Measurements from ENCODE around the gene C20orf144. TPM values are rescaled to one million over a fixed set of nuclear protein-coding genes. Genes with fewer than 3 reads are reported as not detected.

Gene C20orf144
- total RNA-seq, 1 donor from 2014 or later, result 0.16 TPM

- H3K27ac Mint-ChIP-seq, result peak overlapping the region; percentile 25
- peaks cover 16% of the 10 kb centered on the region for H3K4me1 Mint-ChIP-seq
- intact Hi-C loops (cut with micrococcal nuclease), result loop anchor here (1.0 kb wide), 1 partner anchor 197 kb away; no protein-coding TSS in a partner anchor
- no peaks in the 10 kb centered on the region for H3K27me3 Mint-ChIP-seq
- no peaks in the 10 kb centered on the region for H3K36me3 Mint-ChIP-seq (ENCODE audit: low read depth)
- H3K9me3 Mint-ChIP-seq, result no peaks in the 10 kb centered on the region
- no peak overlapping the region for H3K4me3 Mint-ChIP-seq
- no peak for DNase-seq
Measured at GRCh38 chr20:33653900-33654596, 8.1 kb upstream of the C20orf144 start.

DNA sequence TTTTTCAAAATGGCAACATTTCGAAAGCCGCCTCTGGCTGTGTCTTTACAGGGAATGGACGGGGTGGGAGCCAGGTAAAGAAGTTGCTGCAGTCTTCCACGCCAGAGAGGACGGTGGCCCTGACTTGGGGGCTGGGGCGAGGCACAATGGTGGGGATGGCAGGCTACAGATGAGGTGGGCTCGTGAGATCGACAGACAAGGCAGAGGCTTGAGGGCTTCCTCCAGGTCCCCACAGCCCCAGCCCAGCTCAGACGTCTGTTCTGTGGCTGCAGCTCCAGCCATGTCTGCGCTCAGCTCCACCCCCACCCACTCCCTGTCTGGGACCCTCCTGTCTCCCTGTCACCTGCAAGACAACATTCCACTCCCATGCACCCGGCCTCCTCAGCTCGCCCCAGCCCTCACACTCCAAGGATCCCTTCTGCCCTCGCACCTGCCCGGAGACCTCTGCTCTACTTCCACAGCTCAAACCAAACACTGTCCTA, 7.4 kb upstream of the C20orf144 start:
- Mint-ChIP-seq H3K4me1 (peaks cover 16% of the 10 kb centered on the region), H3K27ac (peak overlapping the region; percentile 32), H3K27me3 (no peaks in the 10 kb centered on the region), H3K9me3 (no peaks in the 10 kb centered on the region), H3K4me3 (no peak overlapping the region), H3K36me3 (ENCODE audit: low read depth) (no peaks in the 10 kb centered on the region)
- intact Hi-C loops (cut with micrococcal nuclease), result no loop called here
- DNase-seq, result no peak

GRCh38 chr20:33655164-33655563, 7.0 kb upstream of the C20orf144 start:
- H3K27me3 Mint-ChIP-seq, result no peaks in the 10 kb centered on the region
- DNase-seq, result no peak
- H3K9me3 Mint-ChIP-seq, result no peaks in the 10 kb centered on the region
- no peak overlapping the region for H3K27ac Mint-ChIP-seq
- no peaks in the 10 kb centered on the region for H3K36me3 Mint-ChIP-seq (ENCODE audit: low read depth)
- H3K4me1 Mint-ChIP-seq, result peaks cover 14% of the 10 kb centered on the region
- intact Hi-C loops (cut with micrococcal nuclease), result no loop called here
- H3K4me3 Mint-ChIP-seq, result no peak overlapping the region

- intact Hi-C loops (cut with micrococcal nuclease), result no loop called here
- no peak for DNase-seq
- no peak overlapping the region for H3K4me3 Mint-ChIP-seq
- H3K4me1 Mint-ChIP-seq, result peaks cover 14% of the 10 kb centered on the region
- H3K27me3 Mint-ChIP-seq, result no peaks in the 10 kb centered on the region
- H3K9me3 Mint-ChIP-seq, result no peaks in the 10 kb centered on the region
- no peak overlapping the region for H3K27ac Mint-ChIP-seq
- no peaks in the 10 kb centered on the region for H3K36me3 Mint-ChIP-seq (ENCODE audit: low read depth)
Measured at GRCh38 chr20:33656010-33656782, 5.9 kb upstream of the C20orf144 start.

- DNase-seq, result no peak
- H3K27me3 Mint-ChIP-seq, result no peaks in the 10 kb centered on the region
- no peaks in the 10 kb centered on the region for H3K36me3 Mint-ChIP-seq (ENCODE audit: low read depth)
- H3K9me3 Mint-ChIP-seq, result no peaks in the 10 kb centered on the region
- intact Hi-C loops (cut with micrococcal nuclease), result no loop called here
- peaks cover 11% of the 10 kb centered on the region for H3K4me1 Mint-ChIP-seq
- no peak overlapping the region for H3K4me3 Mint-ChIP-seq
- H3K27ac Mint-ChIP-seq, result no peak overlapping the region
Measured at GRCh38 chr20:33656783-33657703, 5.1 kb upstream of the C20orf144 start.

DNA sequence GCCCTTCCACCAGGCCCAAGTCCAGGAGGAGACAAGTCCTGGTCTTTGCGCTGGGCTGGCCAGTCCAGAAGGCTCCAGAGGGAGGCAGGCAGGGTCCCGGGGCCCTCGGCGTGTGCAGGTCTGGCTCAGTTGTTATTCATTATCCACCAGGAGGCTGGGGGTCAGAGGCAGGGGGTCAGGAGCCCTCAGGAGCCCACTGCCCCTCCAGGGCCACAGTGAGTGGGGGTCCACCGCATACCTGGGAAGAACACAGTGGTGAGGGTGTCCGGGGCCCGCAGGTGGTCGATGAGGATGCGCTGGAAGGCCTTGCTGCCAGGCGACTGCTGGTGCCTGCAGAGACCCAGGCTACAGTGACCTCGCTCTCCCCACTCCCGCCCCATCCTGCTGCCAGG, 4.4 kb upstream of the C20orf144 start:
- Mint-ChIP-seq H3K9me3 (no peaks in the 10 kb centered on the region), H3K27ac (no peak overlapping the region), H3K36me3 (ENCODE audit: low read depth) (no peaks in the 10 kb centered on the region), H3K27me3 (no peaks in the 10 kb centered on the region), H3K4me3 (no peak overlapping the region), H3K4me1 (peaks cover 10% of the 10 kb centered on the region)
- DNase-seq, result no peak
- intact Hi-C loops (cut with micrococcal nuclease), result no loop called here

DNA sequence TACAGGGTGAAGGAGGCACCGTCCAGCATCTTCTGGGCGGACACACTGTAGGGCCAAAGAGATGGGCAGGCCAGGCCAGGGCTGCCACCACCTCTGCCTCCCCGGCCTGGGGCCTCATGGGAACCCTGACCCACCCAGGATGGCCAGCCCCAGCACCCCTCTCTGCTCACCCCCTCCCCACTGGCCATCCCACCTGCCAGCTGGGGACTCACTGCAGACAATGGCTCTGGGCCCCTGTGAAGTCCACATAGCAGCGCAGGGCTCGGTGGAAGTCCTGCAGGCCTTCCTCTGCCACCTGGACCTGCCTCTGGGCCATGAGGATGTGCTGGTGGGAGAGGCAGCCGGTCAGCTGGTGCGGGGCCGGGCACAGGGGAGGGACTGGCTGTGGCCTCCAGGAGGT, 3.6 kb upstream of the C20orf144 start:
- intact Hi-C loops (cut with micrococcal nuclease), result no loop called here
- Mint-ChIP-seq H3K9me3 (no peaks in the 10 kb centered on the region), H3K4me3 (no peak overlapping the region), H3K27ac (no peak overlapping the region), H3K27me3 (no peaks in the 10 kb centered on the region), H3K36me3 (ENCODE audit: low read depth) (no peaks in the 10 kb centered on the region), H3K4me1 (peaks cover 6% of the 10 kb centered on the region)
- no peak for DNase-seq

- no peaks in the 10 kb centered on the region for H3K27me3 Mint-ChIP-seq
- H3K27ac Mint-ChIP-seq, result peak overlapping the region; percentile 49
- no peaks in the 10 kb centered on the region for H3K36me3 Mint-ChIP-seq (ENCODE audit: low read depth)
- H3K9me3 Mint-ChIP-seq, result no peaks in the 10 kb centered on the region
- peaks cover 8% of the 10 kb centered on the region for H3K4me1 Mint-ChIP-seq
- H3K4me3 Mint-ChIP-seq, result no peak overlapping the region
- intact Hi-C loops (cut with micrococcal nuclease), result no loop called here
- DNase-seq, result no peak
Measured at GRCh38 chr20:33658929-33659328, 3.2 kb upstream of the C20orf144 start.

DNA sequence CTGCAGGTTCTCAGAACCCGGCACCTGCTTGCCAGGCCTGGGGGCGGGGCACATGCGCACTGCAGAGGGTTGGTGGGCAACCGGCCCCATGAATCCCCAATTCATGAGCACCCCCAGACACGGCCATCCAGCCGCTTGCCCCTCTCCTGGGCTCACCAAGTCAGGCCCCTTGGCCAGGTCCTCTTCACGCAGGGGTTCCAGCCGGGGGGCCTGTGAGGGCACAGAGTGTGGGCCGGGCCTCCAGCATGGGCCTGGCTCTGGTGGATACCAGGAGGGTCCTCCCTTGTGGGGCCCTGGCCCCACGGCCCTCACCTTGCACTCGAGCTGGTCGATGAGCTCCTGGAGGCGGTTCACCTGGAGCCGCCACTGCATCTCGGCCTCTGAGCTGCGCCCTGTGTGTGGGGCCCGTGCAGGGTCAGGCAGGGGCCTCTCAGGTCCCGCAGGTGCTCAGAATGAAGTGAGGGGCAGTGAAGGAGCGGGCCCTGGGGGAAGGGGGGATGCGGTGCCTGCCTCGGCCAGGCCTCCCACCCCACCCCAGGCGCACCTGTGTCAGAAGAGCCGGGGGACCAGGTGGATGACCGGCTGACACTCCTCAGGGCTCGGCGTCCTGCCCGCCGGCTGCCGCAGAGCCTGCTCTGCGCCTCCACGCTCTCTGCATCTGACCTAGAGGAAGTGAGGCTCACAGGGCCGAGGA, 2.6 kb upstream of the C20orf144 start:
- no peaks in the 10 kb centered on the region for H3K36me3 Mint-ChIP-seq (ENCODE audit: low read depth)
- intact Hi-C loops (cut with micrococcal nuclease), result no loop called here

DNA sequence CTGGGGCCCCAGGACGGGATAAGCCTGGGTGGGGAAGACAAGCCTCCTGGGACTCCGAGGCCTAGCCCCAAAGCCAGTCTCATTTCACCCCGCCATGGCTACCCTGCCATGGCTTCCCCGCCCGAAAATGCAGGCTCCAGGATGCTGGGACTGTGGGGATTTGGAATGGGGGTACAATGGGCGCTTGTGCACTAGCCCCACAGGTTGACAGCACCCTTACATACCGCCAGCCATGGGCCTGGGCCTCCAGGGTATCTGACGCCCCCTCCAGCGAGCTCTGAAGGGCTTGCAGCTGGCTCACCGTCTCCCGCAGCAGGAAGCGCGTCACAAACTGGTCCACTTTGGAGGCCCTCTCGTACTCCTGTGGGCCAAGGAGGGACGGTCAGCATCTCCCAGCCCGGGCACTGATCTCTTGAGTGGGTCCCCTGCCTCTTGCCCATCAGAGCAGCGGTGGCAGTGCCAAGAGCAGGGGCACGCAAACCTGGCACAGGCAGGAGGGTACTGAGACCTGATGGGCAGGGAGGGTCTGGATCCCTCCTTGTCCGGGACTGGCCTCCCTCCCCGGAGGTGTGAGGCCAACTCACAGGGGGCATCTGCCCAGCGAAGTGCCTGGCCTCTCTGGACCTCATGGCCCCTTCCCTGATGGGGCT, 2.0 kb upstream of the C20orf144 start:
- no peaks in the 10 kb centered on the region for H3K36me3 Mint-ChIP-seq (ENCODE audit: low read depth)
- H3K9me3 Mint-ChIP-seq, result no peaks in the 10 kb centered on the region
- H3K27me3 Mint-ChIP-seq, result no peaks in the 10 kb centered on the region
- no peak overlapping the region for H3K27ac Mint-ChIP-seq
- no peak overlapping the region for H3K4me3 Mint-ChIP-seq
- peaks cover 18% of the 10 kb centered on the region for H3K4me1 Mint-ChIP-seq
- intact Hi-C loops (cut with micrococcal nuclease), result no loop called here
- no peak for DNase-seq

More for the DNA sequence above, 2.6 kb upstream of the C20orf144 start:
- Mint-ChIP-seq H3K4me1 (peaks cover 11% of the 10 kb centered on the region), H3K27me3 (no peaks in the 10 kb centered on the region), H3K4me3 (no peak overlapping the region), H3K9me3 (no peaks in the 10 kb centered on the region), H3K27ac (peak overlapping the region; percentile 49)
- DNase-seq, result no peak

GRCh38 chr20:33660685-33661058, 1.5 kb upstream of the C20orf144 start:
- DNase-seq, result no peak
- H3K9me3 Mint-ChIP-seq, result no peaks in the 10 kb centered on the region
- no peak overlapping the region for H3K27ac Mint-ChIP-seq
- H3K27me3 Mint-ChIP-seq, result no peaks in the 10 kb centered on the region
- no peak overlapping the region for H3K4me3 Mint-ChIP-seq
- H3K4me1 Mint-ChIP-seq, result peaks cover 22% of the 10 kb centered on the region
- no peaks in the 10 kb centered on the region for H3K36me3 Mint-ChIP-seq (ENCODE audit: low read depth)
- intact Hi-C loops (cut with micrococcal nuclease), result no loop called here

GRCh38 chr20:33663161-33664084, 1.3 kb downstream of the C20orf144 start:
- Mint-ChIP-seq H3K27ac (peak overlapping the region; percentile 89), H3K4me1 (peaks cover 31% of the 10 kb centered on the region), H3K4me3 (peak overlapping the region; percentile 87), H3K27me3 (no peaks in the 10 kb centered on the region), H3K36me3 (ENCODE audit: low read depth) (peaks cover 1% of the 10 kb centered on the region), H3K9me3 (no peaks in the 10 kb centered on the region)
- intact Hi-C loops (cut with micrococcal nuclease), result loop anchor here (1.0 to 2.0 kb wide), 3 partner anchors 11 to 67 kb away; partner anchors contain the start of genes E2F1 and ZNF341
- DNase-seq, result peak; percentile 97

Data from activated CD4-positive, alpha-beta T cell treated with anti-CD3 and anti-CD28 coated beads, Interleukin-2, amount 10 ng/mL, durations not matched to agents 24 days and 14 days (primary cell).